Measurements from ENCODE around the gene MGRN1.
A peak's percentile ranks its signal among the peaks of the same experiment; 100 is the strongest.

Gene MGRN1

DNA sequence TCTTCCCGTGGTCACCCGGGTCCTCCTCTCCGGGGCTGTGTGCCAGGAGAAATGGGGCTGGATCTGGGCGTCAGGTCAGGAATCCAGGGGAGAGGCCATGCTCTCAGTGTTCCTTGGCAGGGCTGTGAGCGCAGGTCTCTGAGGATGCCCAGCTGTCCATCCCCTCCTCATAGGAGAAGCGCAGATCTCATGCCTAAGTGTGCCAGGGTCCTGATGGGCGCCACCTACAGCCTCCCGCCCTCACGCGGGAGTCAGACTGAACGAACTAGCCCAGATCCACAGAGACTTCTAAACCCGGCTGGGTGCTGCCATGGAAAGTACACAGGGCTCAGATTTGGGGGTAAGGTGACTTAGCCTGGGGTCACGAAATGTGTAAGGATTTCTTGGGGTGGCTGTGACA lies 24.3 kb downstream of the MGRN1 start:
- no peak for FAIRE-seq
- TF ChIP-seq SPI1 (IDR thresholded peaks at IDR 0.05; ENCODE audit: low read depth, low read length) = no peak
- no peak for DNase-seq (ENCODE audit: insufficient read length, low spot score)

DNA sequence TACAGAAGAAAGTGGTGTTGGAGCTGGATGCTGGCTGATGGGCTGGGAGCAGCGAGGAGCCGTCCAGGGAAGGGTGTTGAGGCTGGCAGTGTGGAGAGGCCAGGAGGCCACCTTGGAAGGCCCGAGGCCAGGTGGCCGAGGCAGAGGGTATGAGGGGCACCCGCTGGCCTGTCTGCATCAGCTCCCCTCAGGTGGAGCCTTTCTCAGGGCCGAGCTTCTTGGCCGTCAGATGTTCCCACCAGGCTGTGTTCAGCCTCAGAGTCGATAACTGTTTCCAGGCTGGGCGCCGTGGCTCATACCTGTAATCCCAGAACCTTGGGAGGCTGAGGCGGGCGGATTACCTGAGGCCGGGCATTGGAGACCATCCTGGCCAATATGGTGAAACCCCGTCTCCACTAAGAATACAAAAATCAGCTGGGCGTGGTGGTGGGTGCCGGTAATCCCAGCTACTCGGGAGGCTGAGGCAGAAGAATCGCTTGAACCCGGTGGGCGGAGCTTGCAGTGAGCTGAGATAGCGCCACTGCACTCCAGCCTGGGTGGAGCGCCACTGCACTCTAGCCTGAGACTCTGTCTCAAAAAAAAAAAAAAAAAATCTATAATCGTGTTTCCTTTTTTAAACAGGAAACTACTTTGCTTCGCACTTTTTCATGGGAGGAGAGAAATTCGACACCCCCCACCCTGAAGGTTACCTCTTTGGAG lies 25.3 kb downstream of the MGRN1 start:
- TF ChIP-seq POLR2AphosphoS5 (IDR thresholded peaks at IDR 0.05; ENCODE audit: low read depth, low read length) (no peak), TAF1 (IDR thresholded peaks at IDR 0.05; ENCODE audit: low read depth, low read length) (no peak), POU2F2 (IDR thresholded peaks at IDR 0.05; ENCODE audit: low read depth, low read length) (no peak), SPI1 (IDR thresholded peaks at IDR 0.05; ENCODE audit: low read depth, low read length) (no peak)
- no peak for FAIRE-seq
- no peak for DNase-seq (ENCODE audit: insufficient read length, low spot score)

GRCh38 chr16:4650443-4651074 lies 25.9 kb downstream of the MGRN1 start:
- DNase-seq (ENCODE audit: insufficient read length, low spot score) (peak; percentile 80), FAIRE-seq (peak; percentile 93)

DNA sequence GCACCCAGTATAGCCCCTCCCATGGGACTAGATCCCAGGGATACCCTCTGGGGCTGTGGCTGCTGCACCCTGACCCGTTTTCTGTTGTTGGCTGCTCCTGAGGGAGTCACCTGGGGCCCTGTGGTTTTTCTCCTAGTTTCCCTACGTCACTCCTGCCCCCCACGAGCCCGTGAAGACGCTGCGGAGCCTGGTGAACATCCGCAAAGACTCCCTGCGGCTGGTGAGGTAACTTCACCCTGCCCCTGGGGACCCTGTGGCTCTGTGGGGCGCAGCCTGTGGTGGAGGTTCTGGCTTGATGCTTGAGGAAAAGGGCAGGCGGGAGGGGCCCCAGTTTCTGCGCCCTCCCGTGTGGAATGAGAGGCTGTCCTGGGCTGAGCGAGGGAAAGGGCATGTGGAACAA lies 27.2 kb downstream of the MGRN1 start:
- TF ChIP-seq POLR2A (IDR thresholded peaks at IDR 0.05; ENCODE audit: low read depth, low read length) = no peak
- no peak for TF ChIP-seq POU2F2 (IDR thresholded peaks at IDR 0.05; ENCODE audit: low read depth, low read length)
- no peak for TF ChIP-seq TAF1 (IDR thresholded peaks at IDR 0.05; ENCODE audit: low read depth, low read length)
- no peak for TF ChIP-seq POLR2AphosphoS5 (IDR thresholded peaks at IDR 0.05; ENCODE audit: low read depth, low read length)
- TF ChIP-seq SPI1 (IDR thresholded peaks at IDR 0.05; ENCODE audit: low read depth, low read length) = no peak
- TF ChIP-seq PAX5 (IDR thresholded peaks at IDR 0.05; ENCODE audit: insufficient read depth, low read length, severe bottlenecking) = no peak
- FAIRE-seq (no peak), DNase-seq (ENCODE audit: insufficient read length, low spot score) (no peak)

DNA sequence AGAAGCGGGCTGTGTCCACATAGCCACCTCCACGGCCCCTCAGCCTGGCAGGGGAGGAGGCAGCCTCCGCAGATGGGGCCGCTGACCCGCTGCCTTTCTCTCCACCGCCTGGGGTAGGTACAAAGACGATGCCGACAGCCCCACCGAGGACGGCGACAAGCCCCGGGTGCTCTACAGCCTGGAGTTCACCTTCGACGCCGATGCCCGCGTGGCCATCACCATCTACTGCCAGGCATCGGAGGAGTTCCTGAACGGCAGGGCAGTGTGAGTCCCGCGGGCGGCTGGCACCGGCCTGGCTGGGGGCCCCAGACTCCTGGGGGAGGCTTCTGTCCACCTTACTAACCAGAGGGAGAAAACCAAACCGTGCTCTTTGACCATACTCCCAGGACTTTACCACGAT lies 27.9 kb downstream of the MGRN1 start:
- TF ChIP-seq POLR2A (IDR thresholded peaks at IDR 0.05; ENCODE audit: low read depth, low read length) (no peak), TAF1 (IDR thresholded peaks at IDR 0.05; ENCODE audit: low read depth, low read length) (no peak), POU2F2 (IDR thresholded peaks at IDR 0.05; ENCODE audit: low read depth, low read length) (no peak), SPI1 (IDR thresholded peaks at IDR 0.05; ENCODE audit: low read depth, low read length) (no peak), PAX5 (IDR thresholded peaks at IDR 0.05; ENCODE audit: insufficient read depth, low read length, severe bottlenecking) (no peak), POLR2AphosphoS5 (IDR thresholded peaks at IDR 0.05; ENCODE audit: low read depth, low read length) (no peak)
- DNase-seq (ENCODE audit: insufficient read length, low spot score) (no peak), FAIRE-seq (no peak)

GRCh38 chr16:4654011-4654963 lies 29.7 kb downstream of the MGRN1 start:
- no peak for FAIRE-seq
- TF ChIP-seq POU2F2 (IDR thresholded peaks at IDR 0.05; ENCODE audit: low read depth, low read length) (no peak), POLR2A (IDR thresholded peaks at IDR 0.05; ENCODE audit: low read depth, low read length) (no peak), PAX5 (IDR thresholded peaks at IDR 0.05; ENCODE audit: insufficient read depth, low read length, severe bottlenecking) (no peak), SPI1 (IDR thresholded peaks at IDR 0.05; ENCODE audit: low read depth, low read length) (no peak), TAF1 (IDR thresholded peaks at IDR 0.05; ENCODE audit: low read depth, low read length) (no peak), POLR2AphosphoS5 (IDR thresholded peaks at IDR 0.05; ENCODE audit: low read depth, low read length) (no peak)
- no peak for DNase-seq (ENCODE audit: insufficient read length, low spot score)

DNA sequence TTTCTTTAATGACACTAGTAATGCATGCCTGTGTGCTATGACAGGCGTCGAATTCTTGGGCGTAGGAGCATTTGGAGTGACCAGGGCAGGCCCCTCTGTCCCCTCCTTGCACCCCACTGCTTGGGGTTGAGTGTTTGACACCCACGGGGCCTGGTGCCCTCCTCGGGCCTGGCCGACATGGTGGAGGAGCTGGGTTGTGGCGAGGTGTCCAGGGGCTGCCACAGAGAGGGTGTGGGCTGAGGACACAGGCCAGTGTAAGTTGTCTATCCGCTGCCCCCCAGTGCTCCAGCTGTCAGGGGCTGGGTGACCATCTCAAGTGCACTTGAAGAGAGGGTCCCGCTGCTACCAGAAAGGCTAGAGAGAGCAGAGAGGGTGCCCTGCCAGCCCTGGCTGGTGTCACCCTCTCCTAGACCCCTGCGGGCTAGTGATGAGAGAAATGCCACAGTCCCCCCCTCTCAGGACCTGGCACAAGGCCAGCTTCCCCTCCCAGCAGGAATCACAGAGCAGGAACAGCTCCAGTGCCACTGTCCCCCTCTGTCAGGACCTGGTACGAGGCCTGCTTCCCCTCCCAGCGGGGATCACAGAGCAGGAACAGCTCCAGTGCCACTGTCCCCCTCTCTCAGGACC lies 30.5 kb downstream of the MGRN1 start:
- no peak for DNase-seq (ENCODE audit: insufficient read length, low spot score)
- TF ChIP-seq TAF1 (IDR thresholded peaks at IDR 0.05; ENCODE audit: low read depth, low read length) (no peak), SPI1 (IDR thresholded peaks at IDR 0.05; ENCODE audit: low read depth, low read length) (no peak), POLR2AphosphoS5 (IDR thresholded peaks at IDR 0.05; ENCODE audit: low read depth, low read length) (no peak), POLR2A (IDR thresholded peaks at IDR 0.05; ENCODE audit: low read depth, low read length) (no peak), POU2F2 (IDR thresholded peaks at IDR 0.05; ENCODE audit: low read depth, low read length) (no peak), PAX5 (IDR thresholded peaks at IDR 0.05; ENCODE audit: insufficient read depth, low read length, severe bottlenecking) (no peak)
- FAIRE-seq = no peak

DNA sequence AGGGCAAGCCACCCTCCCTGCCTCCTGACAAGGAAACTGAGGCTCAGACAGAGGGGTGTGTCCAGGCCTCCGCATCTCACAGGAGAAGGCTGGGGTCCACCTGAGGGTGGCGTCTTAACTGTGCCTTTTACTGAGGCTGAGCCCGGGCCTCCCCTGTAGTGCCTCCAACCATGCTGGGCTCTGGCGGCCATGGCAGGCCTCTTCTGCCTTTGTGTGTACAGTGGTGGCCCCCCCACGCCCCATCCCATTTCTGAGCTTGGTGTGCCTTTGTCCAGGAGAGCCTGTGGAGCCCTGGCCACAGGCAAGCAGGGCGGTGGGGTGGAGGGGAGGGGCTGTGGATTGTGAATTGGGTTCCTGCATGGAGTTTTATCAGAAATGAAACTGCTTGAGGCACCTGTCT lies 31.2 kb downstream of the MGRN1 start:
- DNase-seq (ENCODE audit: insufficient read length, low spot score) (no peak), FAIRE-seq (no peak)
- TF ChIP-seq POLR2A (IDR thresholded peaks at IDR 0.05; ENCODE audit: low read depth, low read length) = no peak
- TF ChIP-seq PAX5 (IDR thresholded peaks at IDR 0.05; ENCODE audit: insufficient read depth, low read length, severe bottlenecking) = no peak
- TF ChIP-seq TAF1 (IDR thresholded peaks at IDR 0.05; ENCODE audit: low read depth, low read length) = no peak
- no peak for TF ChIP-seq SPI1 (IDR thresholded peaks at IDR 0.05; ENCODE audit: low read depth, low read length)

DNA sequence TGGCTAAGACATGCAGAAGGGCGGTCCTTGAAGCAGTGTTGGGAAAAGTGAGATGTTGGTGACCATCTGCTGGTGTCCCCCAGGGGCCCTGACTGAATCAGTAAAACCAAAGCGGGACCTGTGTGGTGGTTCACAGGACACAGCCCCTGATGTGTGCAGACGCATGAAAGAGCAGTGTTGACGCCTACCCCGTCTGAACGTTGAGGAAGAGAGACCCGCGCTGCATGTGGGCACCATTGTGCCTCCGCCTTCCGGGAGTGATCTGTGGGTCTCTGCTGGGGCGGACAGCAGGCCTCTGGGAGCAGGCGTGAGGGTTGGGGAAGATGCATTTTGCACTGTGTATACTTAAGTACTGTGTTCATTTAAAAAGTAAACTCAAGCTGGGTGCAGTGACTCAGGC lies 31.6 kb downstream of the MGRN1 start:
- no peak for TF ChIP-seq TAF1 (IDR thresholded peaks at IDR 0.05; ENCODE audit: low read depth, low read length)
- no peak for TF ChIP-seq PAX5 (IDR thresholded peaks at IDR 0.05; ENCODE audit: insufficient read depth, low read length, severe bottlenecking)
- TF ChIP-seq POLR2AphosphoS5 (IDR thresholded peaks at IDR 0.05; ENCODE audit: low read depth, low read length) = no peak
- TF ChIP-seq SPI1 (IDR thresholded peaks at IDR 0.05; ENCODE audit: low read depth, low read length) = no peak
- no peak for TF ChIP-seq POLR2A (IDR thresholded peaks at IDR 0.05; ENCODE audit: low read depth, low read length)
- no peak for TF ChIP-seq POU2F2 (IDR thresholded peaks at IDR 0.05; ENCODE audit: low read depth, low read length)
- DNase-seq (ENCODE audit: insufficient read length, low spot score) (no peak), FAIRE-seq (no peak)
